Measurements from ENCODE around the gene ZBTB45. TPM values are rescaled to one million over a fixed set of nuclear protein-coding genes. Genes with fewer than 3 reads are reported as not detected.
A peak's percentile ranks its signal among the peaks of the same experiment; 100 is the strongest.

Gene ZBTB45
- total and polyA plus RNA-seq, 10 of the 15 experiments (the other 5 are each of a cell fraction or from before 2014, with no cell fraction given) = 0.29 to 17.2 (median 4.2) TPM

GRCh38 chr19:58514564-58515022 is 5.0 kb downstream of the ZBTB45 start:
- Histone ChIP-seq H3K9me3 (replicated peaks; ENCODE audit: control insufficient read depth, insufficient read depth, low read length) (no peaks in the 10 kb centered on the region), H3K36me3 (ENCODE audit: control insufficient read depth in 2 of 2, insufficient read depth in 2 of 2, low read length in 1 of 2) (peaks cover 0 to 8% of the 10 kb centered on the region in 2 experiments; a peak in 3 of 4 replicates), H3K9ac (ENCODE audit: control insufficient read depth, insufficient read depth, low read length) (peak overlapping the region; percentile 89), H3K27ac (ENCODE audit: control insufficient read depth, insufficient read depth) (peak overlapping the region; percentile 91), H2AFZ (ENCODE audit: control insufficient read depth, low read depth, low read length) (no peak overlapping the region), H4K20me1 (ENCODE audit: control insufficient read depth, insufficient read depth) (no peaks in the 10 kb centered on the region), H3K27me3 (replicated peaks in 1 of 2; ENCODE audit: control insufficient read depth in 2 of 2, insufficient read depth in 2 of 2, low read length in 1 of 2) (no peaks in the 10 kb centered on the region), H3K4me2 (ENCODE audit: control insufficient read depth, insufficient read depth) (peak overlapping the region; percentile 96), H3K79me2 (ENCODE audit: control insufficient read depth, insufficient read depth, low read length) (peaks cover 39% of the 10 kb centered on the region), H3K4me1 (ENCODE audit: control insufficient read depth, insufficient read depth, low read length) (peaks cover 23% of the 10 kb centered on the region), H3K4me3 (peak overlapping the region; percentile 72)
- RAD21 ChIA-PET (ENCODE audit: unreplicated experiment) = interaction anchor here (0.8 to 1.6 kb wide), 3 partner anchors 15 to 65 kb away, joined by 4 to 16 read pairs (median 6); no protein-coding TSS in a partner anchor
- no peak for TF ChIP-seq ZNF217 (IDR thresholded peaks at IDR 0.05)
- TF ChIP-seq DPF2 (IDR thresholded peaks at IDR 0.05) = no peak
- TF ChIP-seq RUNX3 (IDR thresholded peaks at IDR 0.05; ENCODE audit: low read length) = no peak
- no peak for TF ChIP-seq SPI1 (IDR thresholded peaks at IDR 0.05; ENCODE audit: borderline replicate concordance, insufficient read depth, low read depth, low read length)
- no peak for TF ChIP-seq FOXK2 (IDR thresholded peaks at IDR 0.05)
- no peak for TF ChIP-seq ZBTB33 (IDR thresholded peaks at IDR 0.05)
- no peak for TF ChIP-seq NKRF (conservative IDR thresholded peaks at IDR 0.05)
- TF ChIP-seq CBX5 (IDR thresholded peaks at IDR 0.05; ENCODE audit: low read depth) = no peak
- no peak for TF ChIP-seq RAD21 (IDR thresholded peaks at IDR 0.05; ENCODE audit: insufficient read depth, low read depth, low read length)
- TF ChIP-seq GABPA (IDR thresholded peaks at IDR 0.05; ENCODE audit: low read depth) = no peak
- no peak for TF ChIP-seq CHD2 (IDR thresholded peaks at IDR 0.05; ENCODE audit: borderline replicate concordance, low read depth, low read length)
- TF ChIP-seq E2F8 (IDR thresholded peaks at IDR 0.05; ENCODE audit: low read depth, partially characterized antibody) = no peak
- no peak for TF ChIP-seq EGR1 (IDR thresholded peaks at IDR 0.05; ENCODE audit: borderline replicate concordance in 1 of 2, low read depth in 2 of 2, low read length in 2 of 2)
- no peak for TF ChIP-seq HDGF (IDR thresholded peaks at IDR 0.05)
- no peak for TF ChIP-seq KDM1A (IDR thresholded peaks at IDR 0.05; ENCODE audit: borderline replicate concordance)
- TF ChIP-seq SMC3 (IDR thresholded peaks at IDR 0.05; ENCODE audit: borderline replicate concordance, low read length) = no peak
- TF ChIP-seq WRNIP1 (IDR thresholded peaks at IDR 0.05; ENCODE audit: borderline replicate concordance, low read depth, low read length) = no peak
- no peak for TF ChIP-seq TCF7 (IDR thresholded peaks at IDR 0.05; ENCODE audit: borderline replicate concordance)
- CTCF ChIA-PET = interaction anchor here (0.6 to 2.0 kb wide), 13 partner anchors 14 to 653 kb away, joined by 3 to 22 read pairs (median 4); partner anchors contain the start of genes CHMP2A, MZF1 and TRIM28
- ATAC-seq = no peak
- WGBS (ENCODE audit: insufficient coverage, insufficient replicate concordance, low lambda C conversion rate, missing lambda C conversion rate) = 17% methylated on average over 3 of the region's 3 CpGs
- POLR2A ChIA-PET = interaction anchor here (0.6 to 1.9 kb wide), 9 partner anchors 22 to 66 kb away, joined by 3 to 14 read pairs (median 3); partner anchors contain the start of genes CHMP2A and TRIM28
- BruUV-seq (replicated peaks) = no TSS peak
- in situ Hi-C loops (cut with MboI) = no loop called here
- SMC1A ChIA-PET (ENCODE audit: uncharacterized antibody, unreplicated experiment) = interaction anchor here (1.0 to 1.2 kb wide), 4 partner anchors 24 to 70 kb away, joined by 3 to 4 read pairs (median 4); no protein-coding TSS in a partner anchor
- intact Hi-C loops (cut with micrococcal nuclease; ENCODE audit: unreplicated experiment) = loop anchor here (2.0 to 5.0 kb wide), 2 partner anchors 44 to 187 kb away; partner anchors contain the start of genes UBE2M and ZSCAN22
- DNase-seq (ENCODE audit: low read depth, low spot score) = no peak
- FAIRE-seq = no peak

All from GM12878 (cell line).